H9 (cell line): Measurements from ENCODE around the gene FANCC. TPM values are rescaled to one million over a fixed set of nuclear protein-coding genes. Genes with fewer than 3 reads are reported as not detected.

Source experiments
- DNase-seq: peaks from one replicate; pipeline ENCODE4 v3.0.0-alpha.2; 2017
- H2AFZ ChIP-seq: one replicate; pipeline ENCODE4 v1.6.1; 2013; ENCODE audit warnings: mild to moderate bottlenecking, low read length, control low read depth, moderate library complexity
- H2AK5ac ChIP-seq: 2 replicates; pipeline ENCODE4 v1.6.1; 2013; ENCODE audit warnings: low read length, control low read depth, mixed read lengths; ENCODE audit not compliant: insufficient read length
- H2BK120ac ChIP-seq: one replicate; pipeline ENCODE4 v1.6.1; 2013; ENCODE audit warnings: low read depth, mild to moderate bottlenecking, low read length, control low read depth, inconsistent platforms; ENCODE audit not compliant: poor library complexity, severe bottlenecking
- H2BK12ac ChIP-seq: 2 replicates; pipeline ENCODE4 v1.6.1; 2013; ENCODE audit warnings: low read length, control low read depth, mixed read lengths, low read depth; ENCODE audit not compliant: insufficient read length
- H2BK15ac ChIP-seq: 2 replicates; pipeline ENCODE4 v1.6.1; 2013; ENCODE audit warnings: low read depth, low read length, control low read depth
- H2BK20ac ChIP-seq: one replicate; pipeline ENCODE4 v1.6.1; 2013; ENCODE audit warnings: low read depth, mild to moderate bottlenecking, low read length, control low read depth, inconsistent platforms; ENCODE audit not compliant: poor library complexity, severe bottlenecking
- H2BK5ac ChIP-seq: 2 replicates; pipeline ENCODE4 v1.6.1; 2013; ENCODE audit warnings: low read length, control low read depth, mixed read lengths; ENCODE audit not compliant: insufficient read length
- H3K14ac ChIP-seq: 2 replicates; pipeline ENCODE4 v1.6.1; 2013; ENCODE audit warnings: low read length, control low read depth; ENCODE audit not compliant: insufficient read depth
- H3K18ac ChIP-seq: 2 replicates; pipeline ENCODE4 v1.6.1; 2013; ENCODE audit warnings: low read depth, mild to moderate bottlenecking, mixed read lengths, low read length, control low read depth; ENCODE audit not compliant: insufficient read length
- H3K23ac ChIP-seq: 2 replicates; pipeline ENCODE4 v1.6.1; 2013; ENCODE audit warnings: low read length, control low read depth, mixed read lengths, low read depth; ENCODE audit not compliant: insufficient read length
- H3K23me2 ChIP-seq: 2 replicates; pipeline ENCODE4 v1.6.1; 2013; ENCODE audit warnings: low read depth, mild to moderate bottlenecking, mixed read lengths, low read length, control low read depth; ENCODE audit not compliant: insufficient read length, poor library complexity, severe bottlenecking
- H3K27ac ChIP-seq: 2 replicates; pipeline ENCODE4 v1.5.1; 2013; ENCODE audit warnings: low read length, control low read depth, mixed read lengths, low read depth; ENCODE audit not compliant: insufficient read length
- H3K27me3 ChIP-seq: 2 replicates; pipeline ENCODE4 v1.6.1; 2013; ENCODE audit warnings: low read length, control low read depth, inconsistent platforms; ENCODE audit not compliant: insufficient read depth
- H3K4ac ChIP-seq: 2 replicates; pipeline ENCODE4 v1.6.1; 2013; ENCODE audit warnings: low read depth, mild to moderate bottlenecking, control low read depth, inconsistent platforms, low read length, moderate library complexity
- H3K4me1 ChIP-seq: 2 replicates; pipeline ENCODE4 v1.6.1; 2013; ENCODE audit warnings: low read length, control low read depth, inconsistent platforms; ENCODE audit not compliant: insufficient read depth
- H3K4me2 ChIP-seq: 2 replicates; pipeline ENCODE4 v1.6.1; 2013; ENCODE audit warnings: low read length, control low read depth, mixed read lengths; ENCODE audit not compliant: insufficient read length, insufficient read depth
- H3K56ac ChIP-seq: 2 replicates; pipeline ENCODE4 v1.6.1; 2013; ENCODE audit warnings: low read depth, mild to moderate bottlenecking, mixed read lengths, low read length, control low read depth; ENCODE audit not compliant: insufficient read length
- H3K79me1 ChIP-seq: 2 replicates; pipeline ENCODE4 v1.6.1; 2013; ENCODE audit warnings: low read depth, mild to moderate bottlenecking, moderate library complexity, low read length, control low read depth, inconsistent platforms; ENCODE audit not compliant: insufficient read depth, poor library complexity, severe bottlenecking
- H3K79me2 ChIP-seq: 2 replicates; pipeline ENCODE4 v1.6.1; 2013; ENCODE audit warnings: low read length, control low read depth, inconsistent platforms; ENCODE audit not compliant: insufficient read depth
- H3K9ac ChIP-seq: 2 replicates; pipeline ENCODE4 v1.6.1; 2013; ENCODE audit warnings: low read length, control low read depth, mixed read lengths; ENCODE audit not compliant: insufficient read length; ENCODE audit errors: extremely low read depth
- H3K9me3 ChIP-seq: one replicate; pipeline ENCODE4 v1.6.1; 2013; ENCODE audit warnings: low read depth, low read length, inconsistent platforms; ENCODE audit not compliant: control insufficient read depth
- H3T11ph ChIP-seq: one replicate; pipeline ENCODE4 v1.6.1; 2013; ENCODE audit warnings: mild to moderate bottlenecking, low read length, control low read depth, inconsistent platforms
- H4K20me1 ChIP-seq: one replicate; pipeline ENCODE4 v1.6.1; 2013; ENCODE audit not compliant: control insufficient read depth, insufficient read length, insufficient read depth
- H4K5ac ChIP-seq: 2 replicates; pipeline ENCODE4 v1.6.1; 2013; ENCODE audit warnings: low read depth, mild to moderate bottlenecking, mixed read lengths, low read length, control low read depth; ENCODE audit not compliant: insufficient read length
- H4K8ac ChIP-seq: replicated peaks from 2 replicates; pipeline ENCODE4 v1.6.1; 2013; ENCODE audit warnings: low read length, control low read depth, mixed read lengths, low read depth; ENCODE audit not compliant: insufficient read length
- H4K91ac ChIP-seq: 2 replicates; pipeline ENCODE4 v1.6.1; 2013; ENCODE audit warnings: low read depth, mild to moderate bottlenecking, moderate library complexity, mixed read lengths, low read length, control low read depth; ENCODE audit not compliant: insufficient read length
- H3K27ac Mint-ChIP-seq, 3 experiments: 2 replicates in 2 of 3; 3 replicates in 1 of 3; pipeline ENCODE4 v1.8.0; 2020 to 2021; ENCODE audit warnings: mixed read lengths in 3 of 3, mild to moderate bottlenecking in 1 of 3, moderate library complexity in 1 of 3
- H3K27me3 Mint-ChIP-seq: 2 replicates; pipeline ENCODE4 v1.8.0; 2021; ENCODE audit warnings: low read depth, mild to moderate bottlenecking, moderate library complexity, mixed read lengths
- H3K36me3 Mint-ChIP-seq, 3 experiments: 2 replicates in 2 of 3; 3 replicates in 1 of 3; pipeline ENCODE4 v1.8.0; 2020 to 2021; ENCODE audit warnings: low read depth in 3 of 3, mixed read lengths in 3 of 3; ENCODE audit not compliant: insufficient read depth in 1 of 3
- H3K4me1 Mint-ChIP-seq, 2 experiments: 2 replicates each; pipeline ENCODE4 v1.8.0; 2020; ENCODE audit warnings: mixed read lengths in 2 of 2
- H3K4me3 Mint-ChIP-seq, 2 experiments: 2 replicates in 1 of 2; 3 replicates in 1 of 2; pipeline ENCODE4 v1.8.0; 2020 to 2021; ENCODE audit warnings: mild to moderate bottlenecking in 2 of 2, mixed read lengths in 2 of 2, moderate library complexity in 1 of 2
- H3K9me3 Mint-ChIP-seq, 2 experiments: 2 replicates in 1 of 2; 3 replicates in 1 of 2; pipeline ENCODE4 v1.8.0; 2020; ENCODE audit warnings: mild to moderate bottlenecking in 2 of 2, mixed read lengths in 2 of 2, moderate library complexity in 1 of 2
- CTCF ChIP-seq: fragments of 200-600 bp; sonication (generic); conservative IDR thresholded peaks from 3 replicates; pipeline ENCODE4 v1.8.0; 2021; ENCODE audit warnings: antibody characterized with exemption, mild to moderate bottlenecking
- WGBS: extraction: QIAGEN DNeasy Blood & Tissue Kit; methylation state at CpG from one replicate; pipeline ENCODE4 v1.1.7; 2013; ENCODE audit warnings: missing lambda C conversion rate, low lambda C conversion rate, mixed read lengths; ENCODE audit not compliant: insufficient read length; ENCODE audit errors: extremely low coverage; 5-methylcytosine and 5-hydroxymethylcytosine counted together
- total RNA-seq: library from RNA; stranded (reverse); gene quantifications from 2 replicates; pipeline ENCODE4 v1.2.1, GENCODE V29; 2021

FANCC gene
- total RNA-seq, 1 experiment from 2014 or later: 14.6 TPM

- H4K8ac ChIP-seq: no peak overlapping the region
- H2BK120ac ChIP-seq: no peak overlapping the region
- H3K79me1 ChIP-seq: no peaks in the 10 kb centered on the region
- Mint-ChIP-seq H3K4me3 (no peak overlapping the region), H3K36me3 (peaks cover 0 to 6% (median 5%) of the 10 kb centered on the region in 3 experiments; a peak in 5 of 7 replicates), H3K27ac (no peak overlapping the region), H3K27me3 (no peaks in the 10 kb centered on the region), H3K4me1 (peaks cover 17 to 25% of the 10 kb centered on the region in 2 experiments), H3K9me3 (no peaks in the 10 kb centered on the region)
- no peak overlapping the region; the same call in 1 of the 2 replicates for H3K14ac ChIP-seq
- no peak overlapping the region for H2BK20ac ChIP-seq
- TF ChIP-seq CTCF: no peak
- H3K4me2 ChIP-seq: no peak overlapping the region
- no peak for DNase-seq
- no peak overlapping the region for H3T11ph ChIP-seq
- no peak overlapping the region for H2AK5ac ChIP-seq
- H3K56ac ChIP-seq: no peak overlapping the region
- H3K27ac ChIP-seq: no peak overlapping the region
- no peaks in the 10 kb centered on the region; the same call in 1 of the 2 replicates for H3K4me1 ChIP-seq
- no peaks in the 10 kb centered on the region for H3K27me3 ChIP-seq
- H3K79me2 ChIP-seq: no peaks in the 10 kb centered on the region
- no peak overlapping the region for H2BK15ac ChIP-seq
- no peaks in the 10 kb centered on the region for H3K9me3 ChIP-seq
- H3K18ac ChIP-seq: no peak overlapping the region
- H2BK5ac ChIP-seq: no peak overlapping the region
- no CpG with 5 or more reads among the region's 7 CpGs for WGBS
- no peaks in the 10 kb centered on the region for H4K20me1 ChIP-seq
- H3K9ac ChIP-seq: no peak overlapping the region
- no peak overlapping the region for H3K23ac ChIP-seq
- no peak overlapping the region for H4K5ac ChIP-seq
- H4K91ac ChIP-seq: no peak overlapping the region
- H3K23me2 ChIP-seq: no peaks in the 10 kb centered on the region
- no peak overlapping the region for H2AFZ ChIP-seq
- H3K4ac ChIP-seq: no peak overlapping the region
- no peak overlapping the region for H2BK12ac ChIP-seq
Measured at GRCh38 chr9:95062596-95063065, 254.9 kb downstream of the FANCC start.
